GM15510 (cell line): ENCODE data around the gene NUTM1.
A peak's percentile ranks its signal among the peaks of the same experiment; 100 is the strongest.

Source experiments
- POLR2A ChIP-seq: IDR thresholded peaks from 3 replicates; pipeline ENCODE4 v1.6.1; 2011; ENCODE audit warnings: borderline replicate concordance; ENCODE audit not compliant: insufficient read length; ENCODE audit errors: extremely low read depth

NUTM1 gene

GRCh38 chr15:34342737-34343575, at the start of gene NUTM1, which contains the start of gene NOP10:
NUTM1 (plus strand) TSS chr15:34343315; CDS start chr15:34343697, 382 bp downstream.
NOP10 (minus strand) TSS chr15:34343136; CDS start chr15:34343073, 63 bp downstream.
- peak; percentile 90 for TF ChIP-seq POLR2A

GRCh38 chr15:34297059-34297458, 46.1 kb upstream of the NUTM1 start:
- no peak for TF ChIP-seq POLR2A

GRCh38 chr15:34301058-34301457, 42.1 kb upstream of the NUTM1 start:
- no peak for TF ChIP-seq POLR2A

GRCh38 chr15:34304613-34305012, 38.5 kb upstream of the NUTM1 start:
- TF ChIP-seq POLR2A: no peak

GRCh38 chr15:34311563-34311962, 31.6 kb upstream of the NUTM1 start:
- TF ChIP-seq POLR2A: no peak

- TF ChIP-seq POLR2A: no peak
Measured at GRCh38 chr15:34314491-34315490, 28.3 kb upstream of the NUTM1 start.

GRCh38 chr15:34318277-34319079, 24.6 kb upstream of the NUTM1 start:
- no peak for TF ChIP-seq POLR2A

GRCh38 chr15:34323217-34323616, 19.9 kb upstream of the NUTM1 start:
- no peak for TF ChIP-seq POLR2A

GRCh38 chr15:34324933-34325332, 18.2 kb upstream of the NUTM1 start:
- no peak for TF ChIP-seq POLR2A

GRCh38 chr15:34325368-34325767, 17.7 kb upstream of the NUTM1 start:
- TF ChIP-seq POLR2A: no peak

GRCh38 chr15:34327906-34328305, 15.2 kb upstream of the NUTM1 start:
- no peak for TF ChIP-seq POLR2A

GRCh38 chr15:34329006-34329405, 14.1 kb upstream of the NUTM1 start:
- no peak for TF ChIP-seq POLR2A

GRCh38 chr15:34330279-34330678, 12.8 kb upstream of the NUTM1 start:
- TF ChIP-seq POLR2A: no peak

GRCh38 chr15:34331809-34332208, 11.3 kb upstream of the NUTM1 start:
- TF ChIP-seq POLR2A: no peak
